Central memory CD8-positive, alpha-beta T cell (primary cell): ENCODE data around the gene WFDC13.
"Not testable (repeated sequence)": the region's sequence is repeated elsewhere in the genome, so short reads cannot be mapped to it uniquely, and the experiment has no call there.

ENCODE experiments used
- ATAC-seq: fragments of 150-1000 bp; cut with Tn5 transposase; replicated peaks from 2 replicates; pipeline ENCODE4 v1.10.0; 2022; ENCODE audit warnings: mild to moderate bottlenecking, moderate FRiP score, moderate number of reproducible peaks; ENCODE audit not compliant: poor library complexity, severe bottlenecking; ENCODE audit errors: extremely low read depth
- DNase-seq, 2 donors: peaks; one replicate each; pipeline ENCODE4 v3.0.0; 2021; ENCODE audit warnings: low spot score in 2 of 2
- H3K27ac Mint-ChIP-seq: one replicate; pipeline ENCODE4 v1.8.0; 2022; ENCODE audit warnings: low read depth, mild to moderate bottlenecking, moderate library complexity, mixed read lengths
- H3K27me3 Mint-ChIP-seq: one replicate; pipeline ENCODE4 v1.8.0; 2022; ENCODE audit warnings: mixed read lengths
- H3K36me3 Mint-ChIP-seq: one replicate; pipeline ENCODE4 v1.8.0; 2022; ENCODE audit warnings: mild to moderate bottlenecking, moderate library complexity, mixed read lengths; ENCODE audit not compliant: insufficient read depth
- H3K4me1 Mint-ChIP-seq: one replicate; pipeline ENCODE4 v1.8.0; 2022; ENCODE audit warnings: mixed read lengths
- H3K4me3 Mint-ChIP-seq: one replicate; pipeline ENCODE4 v1.8.0; 2022; ENCODE audit warnings: mild to moderate bottlenecking, moderate library complexity, mixed read lengths
- H3K9me3 Mint-ChIP-seq: one replicate; pipeline ENCODE4 v1.8.0; 2022; ENCODE audit warnings: mixed read lengths

WFDC13 gene, protein sequence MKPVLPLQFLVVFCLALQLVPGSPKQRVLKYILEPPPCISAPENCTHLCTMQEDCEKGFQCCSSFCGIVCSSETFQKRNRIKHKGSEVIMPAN

GRCh38 chr20:45701873-45702272 is at the start of gene WFDC13:
Gene WFDC13, plus strand, starts transcription at chr20:45702038. Its CDS starts 86 bp downstream, at chr20:45702124.
- no peaks in the 10 kb centered on the region for H3K4me1 Mint-ChIP-seq

GRCh38 chr20:45657038-45657437 is 44.8 kb upstream of the WFDC13 start:
- not testable (repeated sequence) for H3K36me3 Mint-ChIP-seq, DNase-seq, H3K4me1 Mint-ChIP-seq, H3K9me3 Mint-ChIP-seq, ATAC-seq, H3K4me3 Mint-ChIP-seq, H3K27ac Mint-ChIP-seq
- peaks cover 28% of the 10 kb centered on the region for H3K27me3 Mint-ChIP-seq

More at GRCh38 chr20:45701873-45702272, at the start of gene WFDC13:
- H3K27me3 Mint-ChIP-seq = peaks cover 62% of the 10 kb centered on the region
- no peaks in the 10 kb centered on the region for H3K36me3 Mint-ChIP-seq
- DNase-seq (no peak), ATAC-seq (no peak)
- no peak within 1 kb of the TSS for H3K4me3 Mint-ChIP-seq
- H3K9me3 Mint-ChIP-seq = no peaks in the 10 kb centered on the region
- H3K27ac Mint-ChIP-seq = no peak within 1 kb of the TSS

DNA sequence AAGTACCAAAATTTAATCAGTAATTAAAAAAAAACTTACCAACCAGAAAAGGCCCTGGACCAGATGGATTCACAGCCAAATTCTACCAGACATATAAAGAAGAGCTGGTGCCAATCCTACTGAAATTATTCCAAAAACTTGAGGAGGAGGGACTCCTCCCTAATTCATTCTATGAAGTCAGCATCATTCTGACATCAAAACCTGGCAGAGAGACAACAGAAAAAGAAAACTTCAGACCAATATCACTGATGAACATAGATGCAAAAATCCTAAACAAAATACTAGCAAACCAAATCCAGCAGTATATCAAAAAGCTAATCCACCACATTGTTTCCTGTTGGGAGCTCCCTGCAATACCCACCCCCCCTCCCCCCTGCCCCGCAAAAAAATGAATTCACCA is 31.7 kb upstream of the WFDC13 start, which contains the start of gene WFDC11:
WFDC11 (minus strand) TSS at position 101 of the 400 bp plus-strand sequence. CDS start 19,639 bp downstream, outside the sequence.
- Mint-ChIP-seq H3K36me3 (no peaks in the 10 kb centered on the region), H3K27ac (no peak within 1 kb of the TSS), H3K9me3 (no peaks in the 10 kb centered on the region), H3K4me1 (no peaks in the 10 kb centered on the region), H3K4me3 (no peak within 1 kb of the TSS), H3K27me3 (peaks cover 77% of the 10 kb centered on the region)
- ATAC-seq = no peak
- DNase-seq = no peak

GRCh38 chr20:45672765-45673164 is 29.1 kb upstream of the WFDC13 start:
- DNase-seq (no peak), ATAC-seq (no peak)
- H3K4me1 Mint-ChIP-seq = no peaks in the 10 kb centered on the region
- H3K27me3 Mint-ChIP-seq = peaks cover 74% of the 10 kb centered on the region
- no peaks in the 10 kb centered on the region for H3K36me3 Mint-ChIP-seq
- no peak overlapping the region for H3K27ac Mint-ChIP-seq
- peaks cover 3% of the 10 kb centered on the region for H3K9me3 Mint-ChIP-seq
- no peak overlapping the region for H3K4me3 Mint-ChIP-seq

- no peaks in the 10 kb centered on the region for H3K36me3 Mint-ChIP-seq
- no peak overlapping the region for H3K4me3 Mint-ChIP-seq
- peaks cover 16% of the 10 kb centered on the region for H3K9me3 Mint-ChIP-seq
- DNase-seq (no peak), ATAC-seq (no peak)
- H3K27ac Mint-ChIP-seq = no peak overlapping the region
- H3K4me1 Mint-ChIP-seq = no peaks in the 10 kb centered on the region
- peaks cover 56% of the 10 kb centered on the region for H3K27me3 Mint-ChIP-seq
These were observed 22.2 kb upstream of the WFDC13 start for GRCh38 chr20:45679650-45680049.

DNA sequence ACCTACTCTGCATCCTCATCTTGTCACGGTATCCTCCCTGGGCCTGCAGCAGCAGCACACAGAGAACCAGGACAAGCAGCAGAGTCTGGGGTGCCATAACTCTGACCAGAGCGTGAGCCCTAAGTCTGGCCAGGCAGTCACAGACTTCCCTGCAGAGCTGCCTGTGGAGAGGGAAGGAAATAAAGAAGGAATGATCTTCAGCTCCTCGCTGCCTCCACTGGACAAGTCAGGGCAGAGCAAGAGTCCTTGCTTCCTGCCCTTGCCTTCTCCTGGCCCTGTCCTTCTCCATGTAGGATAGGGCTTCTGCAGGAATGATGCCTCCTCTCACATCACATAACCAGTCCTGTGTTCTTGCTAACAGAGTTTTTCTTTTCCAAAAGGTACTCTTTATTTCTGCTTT is 15.9 kb upstream of the WFDC13 start:
- H3K27me3 Mint-ChIP-seq = peaks cover 26% of the 10 kb centered on the region
- H3K36me3 Mint-ChIP-seq = no peaks in the 10 kb centered on the region
- DNase-seq (no peak), ATAC-seq (no peak)
- H3K27ac Mint-ChIP-seq = no peak overlapping the region
- H3K9me3 Mint-ChIP-seq = no peaks in the 10 kb centered on the region
- no peak overlapping the region for H3K4me3 Mint-ChIP-seq
- H3K4me1 Mint-ChIP-seq = no peaks in the 10 kb centered on the region

GRCh38 chr20:45693346-45693745 is 8.5 kb upstream of the WFDC13 start:
- not testable (repeated sequence) for H3K4me3 Mint-ChIP-seq, DNase-seq, H3K36me3 Mint-ChIP-seq, ATAC-seq, H3K4me1 Mint-ChIP-seq, H3K27ac Mint-ChIP-seq, H3K9me3 Mint-ChIP-seq
- H3K27me3 Mint-ChIP-seq = peaks cover 55% of the 10 kb centered on the region

DNA sequence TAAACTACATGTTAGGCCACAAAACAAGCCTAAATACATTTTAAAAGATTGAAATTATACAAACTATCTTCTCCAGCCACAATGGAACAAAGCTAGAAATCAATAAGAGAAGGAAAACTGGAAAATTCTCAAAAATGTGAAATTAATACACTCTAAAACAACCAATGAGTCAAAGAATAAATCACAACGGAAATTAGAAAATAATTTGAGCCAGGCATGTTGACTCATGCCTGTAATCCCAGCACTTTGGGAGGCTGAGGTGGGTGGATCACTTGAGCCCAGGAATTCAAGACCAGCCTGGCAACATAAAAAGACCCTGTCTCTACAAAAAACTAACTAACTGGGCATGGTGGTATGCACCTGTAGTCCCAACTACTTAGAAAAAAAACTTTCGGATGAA is 6.3 kb upstream of the WFDC13 start:
- no peak overlapping the region for H3K27ac Mint-ChIP-seq
- ATAC-seq (no peak), DNase-seq (no peak)
- no peaks in the 10 kb centered on the region for H3K4me1 Mint-ChIP-seq
- H3K36me3 Mint-ChIP-seq = no peaks in the 10 kb centered on the region
- no peak overlapping the region for H3K4me3 Mint-ChIP-seq
- no peaks in the 10 kb centered on the region for H3K9me3 Mint-ChIP-seq
- H3K27me3 Mint-ChIP-seq = peaks cover 56% of the 10 kb centered on the region

- DNase-seq = no peak
- ATAC-seq = no peak
- H3K9me3 Mint-ChIP-seq = no peaks in the 10 kb centered on the region
- H3K27ac Mint-ChIP-seq = no peak overlapping the region
- no peaks in the 10 kb centered on the region for H3K36me3 Mint-ChIP-seq
- no peaks in the 10 kb centered on the region for H3K4me1 Mint-ChIP-seq
- peaks cover 65% of the 10 kb centered on the region for H3K27me3 Mint-ChIP-seq
- H3K4me3 Mint-ChIP-seq = no peak overlapping the region
These were observed 734 bp upstream of the WFDC13 start for GRCh38 chr20:45701104-45701503.

DNA sequence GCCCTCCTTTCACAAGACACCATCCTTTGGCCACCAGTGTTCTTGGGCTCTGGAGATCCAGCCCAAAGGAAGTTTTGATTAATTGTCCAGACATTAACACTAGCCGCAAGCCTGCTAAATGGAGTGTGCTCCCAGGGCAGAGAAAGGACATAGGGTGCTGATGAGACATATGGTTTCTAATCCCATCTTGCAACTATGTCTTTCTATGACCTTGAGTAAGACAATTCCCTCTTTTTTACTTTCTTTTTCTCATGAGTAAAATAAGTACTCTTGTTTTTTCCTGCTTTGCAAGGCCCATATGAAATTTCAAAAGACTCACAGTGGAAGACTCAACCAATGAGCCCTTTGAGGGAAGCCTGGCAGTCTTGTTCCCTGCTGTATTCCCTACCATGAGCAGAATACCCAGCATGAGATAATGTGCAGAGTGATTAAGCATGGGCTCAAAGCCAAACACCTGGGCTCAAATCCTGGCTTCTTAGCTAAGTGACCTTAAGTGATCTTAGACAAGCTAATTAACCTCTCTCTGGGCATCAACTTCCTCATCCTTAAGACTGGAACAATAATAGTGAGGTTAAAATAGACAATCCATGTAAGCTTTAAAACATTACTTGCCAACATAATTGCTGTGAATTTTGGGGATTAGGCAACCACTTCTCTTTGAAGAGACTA is 3.3 kb downstream of the WFDC13 start, which contains the start of gene WFDC10B:
WFDC10B (minus strand) TSS at position 51 of the 669 bp plus-strand sequence. CDS start 19,027 bp downstream, outside the sequence.
- no peaks in the 10 kb centered on the region for H3K4me1 Mint-ChIP-seq
- peaks cover 79% of the 10 kb centered on the region for H3K27me3 Mint-ChIP-seq
- H3K27ac Mint-ChIP-seq = no peak within 1 kb of the TSS
- H3K36me3 Mint-ChIP-seq = no peaks in the 10 kb centered on the region
- H3K9me3 Mint-ChIP-seq = no peaks in the 10 kb centered on the region
- no peak within 1 kb of the TSS for H3K4me3 Mint-ChIP-seq
- DNase-seq = no peak
- ATAC-seq = no peak

- not testable (repeated sequence) for H3K27ac Mint-ChIP-seq, H3K4me1 Mint-ChIP-seq, ATAC-seq, H3K9me3 Mint-ChIP-seq, H3K4me3 Mint-ChIP-seq, DNase-seq, H3K36me3 Mint-ChIP-seq
- peaks cover 80% of the 10 kb centered on the region for H3K27me3 Mint-ChIP-seq
These were observed 14.4 kb downstream of the WFDC13 start for GRCh38 chr20:45716141-45716688.

- Mint-ChIP-seq H3K27ac (no peak within 1 kb of the TSS), H3K4me1 (no peaks in the 10 kb centered on the region), H3K36me3 (no peaks in the 10 kb centered on the region), H3K27me3 (peaks cover 66% of the 10 kb centered on the region), H3K9me3 (no peaks in the 10 kb centered on the region), H3K4me3 (no peak within 1 kb of the TSS)
- DNase-seq = no peak
- ATAC-seq = no peak
These were observed 20.2 kb downstream of the WFDC13 start, which contains the start of gene SPINT4 for GRCh38 chr20:45722047-45722446. Gene SPINT4, plus strand, starts transcription at chr20:45722347. Its CDS starts 21 bp downstream, at chr20:45722368.

GRCh38 chr20:45725134-45725533 is 23.3 kb downstream of the WFDC13 start:
- no peak for ATAC-seq
- H3K4me3 Mint-ChIP-seq = no peak overlapping the region
- no peak for DNase-seq
- H3K36me3 Mint-ChIP-seq = no peaks in the 10 kb centered on the region
- H3K4me1 Mint-ChIP-seq = no peaks in the 10 kb centered on the region
- H3K9me3 Mint-ChIP-seq = no peaks in the 10 kb centered on the region
- no peak overlapping the region for H3K27ac Mint-ChIP-seq
- H3K27me3 Mint-ChIP-seq = peaks cover 50% of the 10 kb centered on the region
